Prostate gland (tissue), 2 donors: ENCODE results near the gene RAB5B. TPM values are rescaled to one million over a fixed set of nuclear protein-coding genes. Genes with fewer than 3 reads are reported as not detected.

Source experiments
- DNase-seq: peaks from one replicate; pipeline ENCODE4 v3.0.0-alpha.2; 2019; ENCODE audit warnings: low spot score
- H3K27ac ChIP-seq, 2 donors: fragments of 200-600 bp; sonication (generic); 2 replicates each; pipeline ENCODE4 v1.5.1; 2017 to 2019
- H3K27me3 ChIP-seq: fragments of 200-600 bp; sonication (generic); replicated peaks from 2 replicates; pipeline ENCODE4 v1.5.1; 2019; ENCODE audit not compliant: insufficient read depth
- H3K36me3 ChIP-seq, 2 donors: fragments of 200-600 bp; sonication (generic); 1 replicate in 1 of 2; 2 replicates in 1 of 2; pipeline versions ENCODE4 v1.5.1 to v1.8.1; 2017 to 2019
- H3K4me1 ChIP-seq: fragments of 200-600 bp; sonication (generic); replicated peaks from 2 replicates; pipeline ENCODE4 v1.5.1; 2019
- H3K4me3 ChIP-seq, 2 donors: fragments of 200-600 bp; sonication (generic); 2 replicates each; pipeline ENCODE4 v1.5.1; 2017 to 2019
- H3K9me3 ChIP-seq: fragments of 200-600 bp; sonication (generic); 2 replicates; pipeline ENCODE4 v1.5.1; 2017
- CTCF ChIP-seq, 4 experiments: fragments of 200-600 bp in 2 of 4; fragments of 450-650 bp in 2 of 4; sonication (generic) in 2 of 4; IDR thresholded peaks; 1 replicate in 3 of 4; 2 replicates in 1 of 4; pipeline ENCODE4 v1.5.1; 2016 to 2019; ENCODE audit warnings: antibody characterized with exemption in 4 of 4, mild to moderate bottlenecking in 2 of 4, moderate library complexity in 2 of 4
- POLR2A ChIP-seq: fragments of 450-650 bp; IDR thresholded peaks from one replicate; pipeline ENCODE4 v1.6.1; 2016; ENCODE audit warnings: antibody characterized with exemption, mild to moderate bottlenecking
- POLR2AphosphoS5 ChIP-seq: sonication (generic); formaldehyde crosslinking; IDR thresholded peaks from one replicate; pipeline ENCODE4 v1.6.1; 2017; ENCODE audit warnings: antibody characterized with exemption
- WGBS: methylation state at CpG from one replicate; pipeline ENCODE4 v1.1.5; 2018; 5-methylcytosine and 5-hydroxymethylcytosine counted together
- intact Hi-C: fragments of 100-400 bp; cut with DNase I; formaldehyde crosslinking; loops from one replicate; pipeline ENCODE4 v1.14.2; 2022
- total RNA-seq, 2 donors: library from RNA; depleted of rRNA; stranded (reverse); fragments of >200 nt; gene quantifications; one replicate each; pipeline ENCODE4 v1.1.0, GENCODE V29; 2016

The RAB5B gene
- total RNA-seq, 2 donors from 2014 or later, result 82.5 to 191 TPM

- Histone ChIP-seq H3K27ac (no peak overlapping the region), H3K4me3 (no peak overlapping the region), H3K4me1 (no peaks in the 10 kb centered on the region), H3K9me3 (no peaks in the 10 kb centered on the region), H3K27me3 (no peaks in the 10 kb centered on the region), H3K36me3 (no peaks in the 10 kb centered on the region)
- DNase-seq, result no peak
- intact Hi-C loops, result no loop called here
- TF ChIP-seq CTCF (IDR thresholded peaks at IDR 0.05) (no peak), POLR2AphosphoS5 (no peak), POLR2A (no peak)
- 82% methylated on average over 4 of the region's 4 CpGs for WGBS
These were observed 31.8 kb upstream of the RAB5B start for GRCh38 chr12:55942055-55942454.

DNA sequence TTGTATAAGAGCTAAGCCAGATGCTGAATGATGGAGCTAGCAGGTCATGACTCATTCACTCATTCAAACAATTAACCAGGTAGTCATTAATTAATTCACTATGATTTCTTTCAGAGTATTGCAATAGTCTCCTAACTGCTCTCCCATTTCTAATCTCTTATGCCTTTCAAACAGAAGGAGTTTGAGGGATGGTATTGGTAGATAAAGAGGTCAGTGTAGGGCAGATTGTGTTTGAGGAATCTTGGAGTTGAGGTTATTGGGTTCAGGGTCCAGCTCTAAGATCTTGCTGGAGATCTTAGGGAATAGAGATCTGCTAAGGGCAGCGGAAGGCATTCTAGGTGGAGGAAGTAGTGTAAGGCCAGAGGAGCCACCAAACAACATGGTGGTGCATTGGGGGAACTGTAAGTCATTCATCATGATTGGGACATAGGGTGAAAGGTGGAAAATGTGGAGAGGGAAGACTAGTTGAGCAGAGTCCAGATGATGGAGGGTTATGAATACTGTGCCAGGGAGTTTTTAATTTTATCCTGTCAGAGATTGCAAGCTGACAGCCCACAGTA, 31.2 kb upstream of the RAB5B start:
- no peak overlapping the region for H3K27ac ChIP-seq
- intact Hi-C loops, result no loop called here
- no peaks in the 10 kb centered on the region for H3K9me3 ChIP-seq
- H3K36me3 ChIP-seq, result no peaks in the 10 kb centered on the region
- no peak for DNase-seq
- TF ChIP-seq POLR2AphosphoS5 (no peak), POLR2A (no peak), CTCF (IDR thresholded peaks at IDR 0.05) (no peak)
- H3K27me3 ChIP-seq, result no peaks in the 10 kb centered on the region
- 97% methylated on average over 1 of the region's 1 CpG for WGBS
- no peaks in the 10 kb centered on the region for H3K4me1 ChIP-seq
- no peak overlapping the region for H3K4me3 ChIP-seq

DNA sequence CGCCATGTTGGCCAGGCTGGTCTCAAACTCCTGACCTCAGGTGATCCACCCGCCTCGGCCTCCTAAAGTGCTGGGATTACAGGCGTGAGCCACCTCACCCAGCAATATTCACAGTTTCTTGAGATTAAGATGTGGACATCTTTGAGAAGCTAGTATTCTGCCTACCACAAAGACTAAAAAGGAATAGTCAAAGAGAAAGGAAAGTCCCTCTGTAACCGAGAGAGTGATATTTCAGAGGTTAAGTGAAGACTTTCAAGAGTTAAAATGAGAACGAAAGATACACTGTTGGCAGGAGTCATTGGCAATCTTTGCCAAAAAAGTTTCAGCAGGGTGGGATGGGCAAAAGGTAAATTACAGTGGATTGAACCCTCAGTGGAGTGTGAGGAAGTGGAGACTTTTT, 27.3 kb upstream of the RAB5B start:
- intact Hi-C loops, result no loop called here
- Histone ChIP-seq H3K9me3 (no peaks in the 10 kb centered on the region), H3K4me1 (no peaks in the 10 kb centered on the region), H3K27me3 (no peaks in the 10 kb centered on the region), H3K27ac (no peak overlapping the region), H3K36me3 (no peaks in the 10 kb centered on the region), H3K4me3 (no peak overlapping the region)
- TF ChIP-seq POLR2A (no peak), CTCF (IDR thresholded peaks at IDR 0.05) (no peak), POLR2AphosphoS5 (no peak)
- 80% methylated on average over 6 of the region's 6 CpGs for WGBS
- DNase-seq, result no peak

GRCh38 chr12:55955344-55955743, 18.5 kb upstream of the RAB5B start:
- 96% methylated on average over 4 of the region's 4 CpGs for WGBS
- TF ChIP-seq POLR2A, result no peak
- no peak for TF ChIP-seq POLR2AphosphoS5
- no peak for TF ChIP-seq CTCF (IDR thresholded peaks at IDR 0.05)
- H3K36me3 ChIP-seq, result peaks cover 0 to 16% of the 10 kb centered on the region in 2 donors
- no peak overlapping the region for H3K27ac ChIP-seq
- no peaks in the 10 kb centered on the region for H3K9me3 ChIP-seq
- no peaks in the 10 kb centered on the region for H3K4me1 ChIP-seq
- no peak for DNase-seq
- H3K27me3 ChIP-seq, result no peaks in the 10 kb centered on the region
- intact Hi-C loops, result no loop called here
- H3K4me3 ChIP-seq, result no peak overlapping the region

DNA sequence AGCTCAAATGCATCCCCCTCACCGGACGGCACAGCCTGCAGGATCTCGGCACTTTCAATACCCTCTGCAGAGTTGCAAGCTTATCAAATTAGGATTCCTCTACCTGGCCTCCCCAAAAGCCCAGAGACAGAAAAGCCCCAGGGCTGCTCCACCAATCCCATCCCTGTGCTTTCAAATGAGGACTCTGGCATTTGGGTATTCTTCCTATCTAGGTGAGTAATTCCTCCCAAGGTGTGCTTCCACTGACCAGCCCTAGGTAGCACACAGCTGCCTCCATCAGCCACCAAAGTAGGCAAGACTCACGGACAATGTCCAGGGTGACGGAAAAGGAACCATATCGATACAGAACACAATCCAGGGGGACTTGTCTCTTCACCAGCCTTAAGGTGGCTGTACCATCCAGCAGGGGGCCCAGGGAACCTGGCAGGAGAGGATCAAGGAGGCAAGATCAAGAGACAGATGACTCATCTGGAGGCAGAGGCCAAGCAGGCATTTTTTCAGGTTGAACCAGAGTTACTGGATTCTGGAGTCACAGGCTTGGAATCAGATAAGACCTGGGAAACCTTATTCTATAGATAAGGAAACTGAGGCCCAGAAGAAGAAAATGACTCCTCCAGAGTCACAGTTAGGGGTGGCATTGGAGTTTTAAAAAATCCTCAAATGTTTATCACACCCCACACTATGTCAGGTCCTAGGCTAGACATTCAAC, 17.9 kb upstream of the RAB5B start:
- TF ChIP-seq POLR2A (no peak), POLR2AphosphoS5 (peak; percentile 60), CTCF (IDR thresholded peaks at IDR 0.05) (peak in 2 of 4 experiments; percentile 40 to 64)
- H3K4me1 ChIP-seq, result no peaks in the 10 kb centered on the region
- DNase-seq, result peak; percentile 58
- no peak overlapping the region for H3K27ac ChIP-seq
- peaks cover 0 to 16% of the 10 kb centered on the region in 2 donors for H3K36me3 ChIP-seq
- no peaks in the 10 kb centered on the region for H3K27me3 ChIP-seq
- no peak overlapping the region for H3K4me3 ChIP-seq
- H3K9me3 ChIP-seq, result no peaks in the 10 kb centered on the region
- intact Hi-C loops, result no loop called here
- WGBS, result 75% methylated on average over 6 of the region's 6 CpGs
